SU-DHL-6 (cell line): ENCODE results near the gene CHRD.

Experiments used
- H2AFZ ChIP-seq: fragments of 200-600 bp; sonication (generic); 2 replicates; pipeline ENCODE4 v1.6.1; 2014; ENCODE audit warnings: low read depth, mild to moderate bottlenecking, moderate library complexity, mixed read lengths, antibody characterized with exemption, low read length; ENCODE audit not compliant: severe bottlenecking
- H3F3A ChIP-seq: fragments of 200-600 bp; shearing (Covaris generic); 2 replicates; pipeline ENCODE4 v1.6.0; 2016; ENCODE audit warnings: antibody characterized with exemption, mild to moderate bottlenecking; ENCODE audit not compliant: insufficient read depth
- H3K27ac ChIP-seq: fragments of 200-600 bp; sonication (generic); 2 replicates; pipeline ENCODE4 v1.5.1; 2016; ENCODE audit warnings: low read depth, mild to moderate bottlenecking, low read length, moderate library complexity, mixed read lengths
- H3K27me3 ChIP-seq: fragments of 200-600 bp; sonication (generic), shearing (Covaris generic); 2 replicates; pipeline ENCODE4 v1.6.0; 2014; ENCODE audit warnings: mild to moderate bottlenecking, low read length
- H3K36me3 ChIP-seq: fragments of 200-600 bp; sonication (generic); 2 replicates; pipeline ENCODE4 v1.6.1; 2014; ENCODE audit warnings: mild to moderate bottlenecking, low read length, mixed read lengths
- H3K4me2 ChIP-seq: fragments of 300-600, 200-600 bp; shearing (Covaris generic), sonication (generic); 2 replicates; pipeline ENCODE4 v1.6.0; 2014; ENCODE audit warnings: low read length, low read depth, mild to moderate bottlenecking; ENCODE audit not compliant: poor library complexity, severe bottlenecking
- H3K4me3 ChIP-seq: fragments of 200-600 bp; sonication (generic); 2 replicates; pipeline ENCODE4 v1.5.1; 2014; ENCODE audit warnings: antibody characterized with exemption, low read length, mild to moderate bottlenecking, mixed read lengths; ENCODE audit not compliant: insufficient read depth, poor library complexity, severe bottlenecking
- H3K79me2 ChIP-seq: fragments of 200-600 bp; sonication (generic); 2 replicates; pipeline ENCODE4 v1.6.1; 2014; ENCODE audit warnings: mild to moderate bottlenecking, low read length, moderate library complexity; ENCODE audit not compliant: insufficient read depth
- H3K9ac ChIP-seq: fragments of 200-600 bp; sonication (generic); 2 replicates; pipeline ENCODE4 v1.7.0; 2014; ENCODE audit warnings: mild to moderate bottlenecking, low read length
- H3K9me2 ChIP-seq: fragments of 200-600 bp; sonication (generic); replicated peaks from 2 replicates; pipeline ENCODE4 v1.6.1; 2014; ENCODE audit warnings: low read length; ENCODE audit not compliant: insufficient read depth
- H3K9me3 ChIP-seq: fragments of 200-600 bp; sonication (generic); 2 replicates; pipeline ENCODE4 v1.6.1; 2014; ENCODE audit warnings: low read length, mixed read lengths; ENCODE audit not compliant: insufficient read depth
- H4K20me1 ChIP-seq: fragments of 200-600 bp; sonication (generic); 2 replicates; pipeline ENCODE4 v1.6.1; 2014; ENCODE audit warnings: low read depth, mild to moderate bottlenecking, antibody characterized with exemption, low read length, moderate library complexity, mixed read lengths
- CTCF ChIP-seq: fragments of 200-600 bp; sonication (generic); IDR thresholded peaks from one replicate; pipeline ENCODE4 v1.5.1; 2017; ENCODE audit warnings: antibody characterized with exemption, mild to moderate bottlenecking, low read length, moderate library complexity; ENCODE audit not compliant: insufficient read depth, poor library complexity, severe bottlenecking
- EZH2phosphoT487 ChIP-seq: fragments of 200-600 bp; sonication (generic), shearing (Covaris generic); conservative IDR thresholded peaks from 2 replicates; pipeline ENCODE4 v1.6.1; 2018; ENCODE audit warnings: mild to moderate bottlenecking, antibody characterized with exemption, low read length, moderate library complexity, mixed read lengths

Gene CHRD

GRCh38 chr3:184405075-184406030 lies 25.5 kb downstream of the CHRD start:
- TF ChIP-seq EZH2phosphoT487 (no peak), CTCF (no peak)
- no peak overlapping the region for H3K27ac ChIP-seq
- H3K9ac ChIP-seq: no peak overlapping the region

GRCh38 chr3:184409331-184409926 lies 29.6 kb downstream of the CHRD start:
- no peaks in the 10 kb centered on the region for H3K9me2 ChIP-seq
- no peaks in the 10 kb centered on the region for H4K20me1 ChIP-seq
- TF ChIP-seq EZH2phosphoT487 (no peak), CTCF (no peak)

More at GRCh38 chr3:184405075-184406030, 25.5 kb downstream of the CHRD start:
- H3K36me3 ChIP-seq: no peaks in the 10 kb centered on the region
- no peak overlapping the region for H3K4me2 ChIP-seq
- H3K4me3 ChIP-seq: no peak overlapping the region
- no peaks in the 10 kb centered on the region for H3F3A ChIP-seq
- no peak overlapping the region for H2AFZ ChIP-seq
- no peaks in the 10 kb centered on the region for H4K20me1 ChIP-seq
- H3K9me2 ChIP-seq: no peaks in the 10 kb centered on the region
- H3K9me3 ChIP-seq: no peaks in the 10 kb centered on the region
- H3K27me3 ChIP-seq: 0 out of 2 replicates have a peak, but pooled peaks cover 4% of the 10 kb centered on the region
- H3K79me2 ChIP-seq: no peaks in the 10 kb centered on the region

GRCh38 chr3:184409946-184410500 lies 30.2 kb downstream of the CHRD start:
- no peak overlapping the region for H3K4me2 ChIP-seq
- H3K9me3 ChIP-seq: no peaks in the 10 kb centered on the region
- H3K9ac ChIP-seq: no peak overlapping the region
- TF ChIP-seq EZH2phosphoT487 (no peak), CTCF (no peak)
- H3K27ac ChIP-seq: no peak overlapping the region
- H2AFZ ChIP-seq: no peak overlapping the region
- no peaks in the 10 kb centered on the region for H4K20me1 ChIP-seq
- H3K36me3 ChIP-seq: no peaks in the 10 kb centered on the region
- no peaks in the 10 kb centered on the region for H3K27me3 ChIP-seq
- H3F3A ChIP-seq: no peaks in the 10 kb centered on the region
- H3K4me3 ChIP-seq: no peak overlapping the region
- H3K9me2 ChIP-seq: no peaks in the 10 kb centered on the region
- H3K79me2 ChIP-seq: no peaks in the 10 kb centered on the region

More at GRCh38 chr3:184409331-184409926, 29.6 kb downstream of the CHRD start:
- no peak overlapping the region for H3K9ac ChIP-seq
- H3K79me2 ChIP-seq: no peaks in the 10 kb centered on the region
- H3K36me3 ChIP-seq: no peaks in the 10 kb centered on the region
- no peaks in the 10 kb centered on the region for H3K27me3 ChIP-seq
- no peak overlapping the region for H2AFZ ChIP-seq
- H3K4me2 ChIP-seq: no peak overlapping the region
- no peak overlapping the region for H3K27ac ChIP-seq
- no peak overlapping the region for H3K4me3 ChIP-seq
- no peaks in the 10 kb centered on the region for H3K9me3 ChIP-seq
- H3F3A ChIP-seq: no peaks in the 10 kb centered on the region
